ENCODE data around the gene TFF2.

Gene TFF2

GRCh38 chr21:42307106-42307505, 43.7 kb downstream of the TFF2 start:
- no peak overlapping the region for H3K4me3 ChIP-seq (ENCODE audit: low read length in 2 of 2)
- peaks cover 12 to 29% of the 10 kb centered on the region in 2 donors for H3K4me1 ChIP-seq (ENCODE audit: control insufficient read depth in 2 of 2, insufficient read depth in 2 of 2, low read length in 2 of 2)
- no peak overlapping the region for H3K9ac ChIP-seq (ENCODE audit: low read depth in 1 of 2, low read length in 2 of 2)
- H3K27ac ChIP-seq (ENCODE audit: low read depth in 2 of 2, low read length in 2 of 2): no peak overlapping the region
- H3K36me3 ChIP-seq (ENCODE audit: control insufficient read depth in 2 of 2, insufficient read depth in 2 of 2, low read length in 2 of 2): no peaks in the 10 kb centered on the region
- no peaks in the 10 kb centered on the region for H3K27me3 ChIP-seq (ENCODE audit: control insufficient read depth in 2 of 2, insufficient read depth in 2 of 2, low read length in 2 of 2)
- no peaks in the 10 kb centered on the region for H3K9me3 ChIP-seq (ENCODE audit: control insufficient read depth in 2 of 2, low read length in 2 of 2)

GRCh38 chr21:42306366-42307035, 44.3 kb downstream of the TFF2 start:
- Histone ChIP-seq H3K27ac (ENCODE audit: low read depth in 2 of 2, low read length in 2 of 2) (no peak overlapping the region), H3K36me3 (ENCODE audit: control insufficient read depth in 2 of 2, insufficient read depth in 2 of 2, low read length in 2 of 2) (no peaks in the 10 kb centered on the region), H3K27me3 (ENCODE audit: control insufficient read depth in 2 of 2, insufficient read depth in 2 of 2, low read length in 2 of 2) (no peaks in the 10 kb centered on the region), H3K9me3 (ENCODE audit: control insufficient read depth in 2 of 2, low read length in 2 of 2) (no peaks in the 10 kb centered on the region), H3K4me3 (ENCODE audit: low read length in 2 of 2) (no peak overlapping the region), H3K9ac (ENCODE audit: low read depth in 1 of 2, low read length in 2 of 2) (no peak overlapping the region), H3K4me1 (ENCODE audit: control insufficient read depth in 2 of 2, insufficient read depth in 2 of 2, low read length in 2 of 2) (peaks cover 12 to 24% of the 10 kb centered on the region in 2 donors)

- Histone ChIP-seq H3K27me3 (ENCODE audit: control insufficient read depth in 2 of 2, insufficient read depth in 2 of 2, low read length in 2 of 2) (no peaks in the 10 kb centered on the region), H3K36me3 (ENCODE audit: control insufficient read depth in 2 of 2, insufficient read depth in 2 of 2, low read length in 2 of 2) (no peaks in the 10 kb centered on the region), H3K4me1 (ENCODE audit: control insufficient read depth in 2 of 2, insufficient read depth in 2 of 2, low read length in 2 of 2) (peaks cover 12 to 18% of the 10 kb centered on the region in 2 donors), H3K27ac (ENCODE audit: low read depth in 2 of 2, low read length in 2 of 2) (no peak overlapping the region), H3K9ac (ENCODE audit: low read depth in 1 of 2, low read length in 2 of 2) (no peak overlapping the region), H3K4me3 (ENCODE audit: low read length in 2 of 2) (no peak overlapping the region), H3K9me3 (ENCODE audit: control insufficient read depth in 2 of 2, low read length in 2 of 2) (no peaks in the 10 kb centered on the region)
Measured at GRCh38 chr21:42305707-42306147, 45.1 kb downstream of the TFF2 start.

GRCh38 chr21:42304556-42305454, 46.0 kb downstream of the TFF2 start:
- Histone ChIP-seq H3K4me1 (ENCODE audit: control insufficient read depth in 2 of 2, insufficient read depth in 2 of 2, low read length in 2 of 2) (peaks cover 7 to 9% of the 10 kb centered on the region in 2 donors), H3K9ac (ENCODE audit: low read depth in 1 of 2, low read length in 2 of 2) (no peak overlapping the region), H3K27me3 (ENCODE audit: control insufficient read depth in 2 of 2, insufficient read depth in 2 of 2, low read length in 2 of 2) (no peaks in the 10 kb centered on the region), H3K9me3 (ENCODE audit: control insufficient read depth in 2 of 2, low read length in 2 of 2) (no peaks in the 10 kb centered on the region), H3K36me3 (ENCODE audit: control insufficient read depth in 2 of 2, insufficient read depth in 2 of 2, low read length in 2 of 2) (no peaks in the 10 kb centered on the region), H3K27ac (ENCODE audit: low read depth in 2 of 2, low read length in 2 of 2) (no peak overlapping the region), H3K4me3 (ENCODE audit: low read length in 2 of 2) (no peak overlapping the region)

- Histone ChIP-seq H3K27me3 (ENCODE audit: control insufficient read depth in 2 of 2, insufficient read depth in 2 of 2, low read length in 2 of 2) (no peaks in the 10 kb centered on the region), H3K9ac (ENCODE audit: low read depth in 1 of 2, low read length in 2 of 2) (no peak overlapping the region), H3K27ac (ENCODE audit: low read depth in 2 of 2, low read length in 2 of 2) (no peak overlapping the region), H3K9me3 (ENCODE audit: control insufficient read depth in 2 of 2, low read length in 2 of 2) (no peaks in the 10 kb centered on the region), H3K4me3 (ENCODE audit: low read length in 2 of 2) (no peak overlapping the region), H3K36me3 (ENCODE audit: control insufficient read depth in 2 of 2, insufficient read depth in 2 of 2, low read length in 2 of 2) (no peaks in the 10 kb centered on the region), H3K4me1 (ENCODE audit: control insufficient read depth in 2 of 2, insufficient read depth in 2 of 2, low read length in 2 of 2) (no peaks in the 10 kb centered on the region)
Measured at GRCh38 chr21:42303443-42303842, 47.4 kb downstream of the TFF2 start.

- H3K27me3 ChIP-seq (ENCODE audit: control insufficient read depth in 2 of 2, insufficient read depth in 2 of 2, low read length in 2 of 2): no peaks in the 10 kb centered on the region
- peaks cover 0 to 3% of the 10 kb centered on the region in 2 donors for H3K36me3 ChIP-seq (ENCODE audit: control insufficient read depth in 2 of 2, insufficient read depth in 2 of 2, low read length in 2 of 2)
- no peak overlapping the region for H3K27ac ChIP-seq (ENCODE audit: low read depth in 2 of 2, low read length in 2 of 2)
- H3K4me3 ChIP-seq (ENCODE audit: low read length in 2 of 2): no peak overlapping the region
- no peaks in the 10 kb centered on the region for H3K9me3 ChIP-seq (ENCODE audit: control insufficient read depth in 2 of 2, low read length in 2 of 2)
- H3K4me1 ChIP-seq (ENCODE audit: control insufficient read depth in 2 of 2, insufficient read depth in 2 of 2, low read length in 2 of 2): no peaks in the 10 kb centered on the region
- H3K9ac ChIP-seq (ENCODE audit: low read depth in 1 of 2, low read length in 2 of 2): no peak overlapping the region
Measured at GRCh38 chr21:42302794-42303193, 48.0 kb downstream of the TFF2 start.

GRCh38 chr21:42302076-42302650, 48.6 kb downstream of the TFF2 start:
- no peak overlapping the region for H3K4me3 ChIP-seq (ENCODE audit: low read length in 2 of 2)
- no peak overlapping the region for H3K9ac ChIP-seq (ENCODE audit: low read depth in 1 of 2, low read length in 2 of 2)
- no peaks in the 10 kb centered on the region for H3K4me1 ChIP-seq (ENCODE audit: control insufficient read depth in 2 of 2, insufficient read depth in 2 of 2, low read length in 2 of 2)
- no peak overlapping the region for H3K27ac ChIP-seq (ENCODE audit: low read depth in 2 of 2, low read length in 2 of 2)
- no peaks in the 10 kb centered on the region for H3K9me3 ChIP-seq (ENCODE audit: control insufficient read depth in 2 of 2, low read length in 2 of 2)
- no peaks in the 10 kb centered on the region for H3K27me3 ChIP-seq (ENCODE audit: control insufficient read depth in 2 of 2, insufficient read depth in 2 of 2, low read length in 2 of 2)
- H3K36me3 ChIP-seq (ENCODE audit: control insufficient read depth in 2 of 2, insufficient read depth in 2 of 2, low read length in 2 of 2): peaks cover 0 to 3% of the 10 kb centered on the region in 2 donors

GRCh38 chr21:42301371-42302075, 49.3 kb downstream of the TFF2 start:
- Histone ChIP-seq H3K27ac (ENCODE audit: low read depth in 2 of 2, low read length in 2 of 2) (no peak overlapping the region), H3K9ac (ENCODE audit: low read depth in 1 of 2, low read length in 2 of 2) (no peak overlapping the region), H3K36me3 (ENCODE audit: control insufficient read depth in 2 of 2, insufficient read depth in 2 of 2, low read length in 2 of 2) (peaks cover 0 to 3% of the 10 kb centered on the region in 2 donors), H3K4me3 (ENCODE audit: low read length in 2 of 2) (no peak overlapping the region), H3K27me3 (ENCODE audit: control insufficient read depth in 2 of 2, insufficient read depth in 2 of 2, low read length in 2 of 2) (no peaks in the 10 kb centered on the region), H3K9me3 (ENCODE audit: control insufficient read depth in 2 of 2, low read length in 2 of 2) (no peaks in the 10 kb centered on the region), H3K4me1 (ENCODE audit: control insufficient read depth in 2 of 2, insufficient read depth in 2 of 2, low read length in 2 of 2) (no peaks in the 10 kb centered on the region)

- peaks cover 0 to 7% of the 10 kb centered on the region in 2 donors for H3K36me3 ChIP-seq (ENCODE audit: control insufficient read depth in 2 of 2, insufficient read depth in 2 of 2, low read length in 2 of 2)
- H3K4me1 ChIP-seq (ENCODE audit: control insufficient read depth in 2 of 2, insufficient read depth in 2 of 2, low read length in 2 of 2): no peaks in the 10 kb centered on the region
- H3K27me3 ChIP-seq (ENCODE audit: control insufficient read depth in 2 of 2, insufficient read depth in 2 of 2, low read length in 2 of 2): no peaks in the 10 kb centered on the region
- no peak overlapping the region for H3K27ac ChIP-seq (ENCODE audit: low read depth in 2 of 2, low read length in 2 of 2)
- no peaks in the 10 kb centered on the region for H3K9me3 ChIP-seq (ENCODE audit: control insufficient read depth in 2 of 2, low read length in 2 of 2)
- H3K9ac ChIP-seq (ENCODE audit: low read depth in 1 of 2, low read length in 2 of 2): no peak overlapping the region
- no peak overlapping the region for H3K4me3 ChIP-seq (ENCODE audit: low read length in 2 of 2)
Measured at GRCh38 chr21:42300956-42301355, 49.8 kb downstream of the TFF2 start.

Measured in mucosa of rectum (tissue), 2 donors.